Cardiac muscle cell (in vitro differentiated cells and primary cell): ENCODE measurements around the gene PER2. TPM values are rescaled to one million over a fixed set of nuclear protein-coding genes. Genes with fewer than 3 reads are reported as not detected.

Experiments
- DNase-seq, 2 donors: peaks; one replicate each; pipeline versions ENCODE4 v3.0.0 to v3.0.0-alpha.2; 2010 to 2017; ENCODE audit warnings: low read depth in 1 of 2, low spot score in 1 of 2
- H3K27ac ChIP-seq: fragments of 200-600 bp; sonication (generic); 2 replicates; pipeline ENCODE4 v1.5.1; 2016
- H3K27me3 ChIP-seq: fragments of 200-600 bp; sonication (generic); 2 replicates; pipeline ENCODE4 v1.6.0; 2016; ENCODE audit warnings: control low read depth
- H3K36me3 ChIP-seq: fragments of 200-600 bp; sonication (generic); 2 replicates; pipeline ENCODE4 v1.5.1; 2016; ENCODE audit warnings: control low read depth
- H3K4me1 ChIP-seq: fragments of 200-600 bp; sonication (generic); 2 replicates; pipeline ENCODE4 v1.8.1; 2017; ENCODE audit warnings: low read depth, mild to moderate bottlenecking, mixed run types
- H3K4me3 ChIP-seq: fragments of 200-600 bp; sonication (generic); 2 replicates; pipeline ENCODE4 v1.5.1; 2016; ENCODE audit warnings: mild to moderate bottlenecking
- H3K9me3 ChIP-seq: fragments of 200-600 bp; sonication (generic); 2 replicates; pipeline ENCODE4 v1.5.1; 2017; ENCODE audit warnings: low read depth, mild to moderate bottlenecking, control low read depth
- polyA plus RNA-seq: library from polyadenylated mRNA; unstranded; fragments of >200 nt; fragmentation: Nextera tagmentation; extraction: Ambion mirVana; gene quantifications from 2 replicates; pipeline ENCODE4 v1.2.1, GENCODE V29; 2016
- total RNA-seq: library from RNA; depleted of rRNA; stranded (reverse); fragments of >200 nt; gene quantifications from 2 replicates; pipeline ENCODE4 v1.2.3, GENCODE V29; 2016
- TF ChIP-seq, protein P1 (sequence below): IDR thresholded peaks from 2 replicates; pipeline ENCODE4 v1.5.1; 2012; ENCODE audit warnings: low read depth, mild to moderate bottlenecking, low read length

Gene PER2
- total and polyA plus RNA-seq, 2 experiments from 2014 or later: 1.4 to 3.9 TPM

DNA sequence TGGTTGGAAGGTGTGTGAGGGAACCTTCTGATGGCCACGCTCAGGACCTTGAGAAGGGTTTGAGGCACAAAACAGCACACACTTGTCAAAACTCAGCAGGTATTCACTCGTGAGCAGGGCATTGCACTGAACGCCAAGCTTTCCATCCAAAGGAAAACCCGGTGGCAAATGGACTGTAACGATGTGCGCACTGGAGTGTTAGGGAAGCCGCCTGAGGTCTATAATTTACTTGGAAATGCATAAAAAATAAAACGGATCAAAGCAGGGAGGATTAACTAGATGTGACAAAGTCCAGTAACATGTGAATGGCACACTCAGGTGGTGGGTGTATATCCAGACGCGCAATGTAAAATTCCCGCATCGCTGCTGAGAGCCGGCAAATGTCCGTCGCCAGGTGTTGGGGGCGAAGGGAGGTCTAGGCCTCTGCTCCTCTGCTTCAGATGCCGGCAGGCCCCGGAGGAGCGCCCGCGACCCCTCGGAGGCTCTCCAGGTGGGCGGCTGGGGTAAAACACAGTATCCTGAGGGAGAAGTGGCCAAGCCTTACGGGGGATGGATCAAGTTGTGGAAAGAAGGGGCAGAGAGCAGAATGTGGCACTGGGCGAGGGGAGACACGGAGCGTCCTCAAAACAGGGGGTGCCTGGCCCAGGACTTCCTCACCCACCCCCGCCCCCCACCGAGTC, 63.9 kb downstream of the PER2 start:
- Histone ChIP-seq H3K27me3 (no peaks in the 10 kb centered on the region), H3K4me3 (no peak overlapping the region), H3K9me3 (no peaks in the 10 kb centered on the region), H3K27ac (no peak overlapping the region), H3K4me1 (peaks cover 10% of the 10 kb centered on the region), H3K36me3 (no peaks in the 10 kb centered on the region)
- DNase-seq: no peak
- TF ChIP-seq, protein P1, sequence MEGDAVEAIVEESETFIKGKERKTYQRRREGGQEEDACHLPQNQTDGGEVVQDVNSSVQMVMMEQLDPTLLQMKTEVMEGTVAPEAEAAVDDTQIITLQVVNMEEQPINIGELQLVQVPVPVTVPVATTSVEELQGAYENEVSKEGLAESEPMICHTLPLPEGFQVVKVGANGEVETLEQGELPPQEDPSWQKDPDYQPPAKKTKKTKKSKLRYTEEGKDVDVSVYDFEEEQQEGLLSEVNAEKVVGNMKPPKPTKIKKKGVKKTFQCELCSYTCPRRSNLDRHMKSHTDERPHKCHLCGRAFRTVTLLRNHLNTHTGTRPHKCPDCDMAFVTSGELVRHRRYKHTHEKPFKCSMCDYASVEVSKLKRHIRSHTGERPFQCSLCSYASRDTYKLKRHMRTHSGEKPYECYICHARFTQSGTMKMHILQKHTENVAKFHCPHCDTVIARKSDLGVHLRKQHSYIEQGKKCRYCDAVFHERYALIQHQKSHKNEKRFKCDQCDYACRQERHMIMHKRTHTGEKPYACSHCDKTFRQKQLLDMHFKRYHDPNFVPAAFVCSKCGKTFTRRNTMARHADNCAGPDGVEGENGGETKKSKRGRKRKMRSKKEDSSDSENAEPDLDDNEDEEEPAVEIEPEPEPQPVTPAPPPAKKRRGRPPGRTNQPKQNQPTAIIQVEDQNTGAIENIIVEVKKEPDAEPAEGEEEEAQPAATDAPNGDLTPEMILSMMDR: no peak

DNA sequence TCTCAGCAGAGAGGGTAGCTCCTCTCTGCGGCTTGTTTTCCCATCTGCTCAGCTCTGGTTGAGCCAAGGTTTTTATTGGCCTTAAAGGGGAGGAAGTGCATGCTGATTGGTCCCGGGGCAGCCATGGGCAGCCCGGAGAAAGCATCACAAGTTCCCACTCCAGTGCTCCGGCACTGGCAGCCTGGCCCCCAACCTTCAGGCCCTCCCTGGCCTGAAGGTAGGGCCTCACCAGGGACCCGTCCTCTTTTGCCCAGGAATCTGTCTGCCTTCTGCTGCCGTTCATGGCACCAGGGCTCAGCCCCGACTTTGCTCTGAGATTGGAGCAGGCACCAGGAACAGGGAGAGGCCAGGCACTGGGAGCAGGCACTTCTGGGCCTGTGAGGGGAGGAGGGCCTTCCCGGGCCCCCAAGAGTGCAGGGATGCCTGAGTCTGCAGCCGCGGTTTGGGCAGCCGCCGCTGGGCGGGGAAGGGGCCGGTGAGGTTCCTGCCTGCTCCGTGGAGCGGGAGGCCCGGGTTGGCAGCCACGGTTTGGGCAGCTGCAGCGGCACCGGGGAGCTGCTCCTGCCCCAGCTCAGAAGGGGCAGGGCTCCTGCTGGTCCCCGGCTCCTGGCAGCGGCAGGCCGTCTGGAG, 67.4 kb downstream of the PER2 start:
- no peak overlapping the region for H3K27ac ChIP-seq
- TF ChIP-seq, protein P1: no peak
- H3K27me3 ChIP-seq: no peaks in the 10 kb centered on the region
- no peaks in the 10 kb centered on the region for H3K36me3 ChIP-seq
- DNase-seq: peak in 1 of 2 donors; percentile 30
- H3K4me1 ChIP-seq: no peaks in the 10 kb centered on the region
- no peak overlapping the region for H3K4me3 ChIP-seq
- H3K9me3 ChIP-seq: no peaks in the 10 kb centered on the region

DNA sequence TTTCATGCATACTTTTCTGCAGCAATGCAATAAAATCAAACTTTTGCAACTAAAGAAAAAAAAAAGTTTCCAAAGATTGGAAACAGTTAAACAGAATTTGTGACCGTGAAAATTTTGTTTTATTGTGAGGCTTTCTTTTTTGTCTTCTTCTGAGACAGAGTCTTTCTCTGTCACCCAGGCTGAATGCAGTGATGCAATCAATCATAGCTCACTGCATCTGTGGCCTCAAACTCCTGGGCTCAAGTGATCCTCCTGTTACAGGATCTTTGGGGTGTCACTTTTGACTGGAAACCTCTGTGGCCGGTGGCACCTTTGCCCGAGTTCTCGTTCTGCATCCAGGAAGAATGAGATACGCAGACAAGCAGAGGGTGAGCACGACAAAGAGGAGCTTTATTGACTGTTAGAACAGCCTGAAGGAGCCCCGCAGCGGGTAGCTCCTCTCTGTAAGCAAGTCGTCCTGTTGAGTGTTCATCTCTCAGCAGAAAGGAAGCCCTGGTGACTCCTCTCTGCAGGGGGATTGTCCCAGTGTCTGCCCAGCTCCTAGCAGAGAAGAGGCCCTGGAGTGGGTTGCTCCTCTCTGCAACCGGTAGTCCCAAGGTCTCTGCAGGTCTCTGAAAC, 68.0 kb downstream of the PER2 start:
- Histone ChIP-seq H3K27me3 (no peaks in the 10 kb centered on the region), H3K4me1 (no peaks in the 10 kb centered on the region), H3K36me3 (no peaks in the 10 kb centered on the region), H3K27ac (no peak overlapping the region), H3K4me3 (no peak overlapping the region), H3K9me3 (no peaks in the 10 kb centered on the region)
- no peak for DNase-seq
- TF ChIP-seq, protein P1: no peak

DNA sequence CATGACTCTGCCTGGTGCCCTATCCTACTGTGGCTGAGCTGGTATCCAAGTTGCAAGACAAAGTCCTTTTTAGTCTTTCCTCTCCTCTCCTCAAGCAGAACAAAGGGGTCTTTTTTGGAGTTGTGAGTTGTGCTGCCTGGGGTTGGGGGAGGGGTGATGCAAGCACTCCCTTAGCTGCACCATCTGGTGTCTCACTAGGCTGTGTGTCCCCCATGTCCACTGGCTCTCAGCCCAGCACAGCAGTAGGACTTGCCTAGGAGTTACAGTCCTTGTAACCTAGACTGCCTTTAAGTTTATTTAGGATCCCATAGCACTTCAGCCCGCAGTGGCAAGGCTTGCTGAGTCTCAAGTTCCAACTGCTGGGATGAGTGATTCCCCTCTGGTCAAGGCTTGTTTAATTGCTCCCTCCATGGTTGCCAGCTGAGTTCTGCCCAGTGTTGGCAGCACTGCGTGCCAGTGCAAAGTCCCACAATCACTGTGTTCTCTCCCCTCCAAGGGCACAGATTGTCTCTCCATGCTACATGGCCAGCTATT, 71.7 kb downstream of the PER2 start:
- H3K4me3 ChIP-seq: no peak overlapping the region
- TF ChIP-seq, protein P1: no peak
- no peaks in the 10 kb centered on the region for H3K27me3 ChIP-seq
- H3K27ac ChIP-seq: no peak overlapping the region
- no peaks in the 10 kb centered on the region for H3K4me1 ChIP-seq
- no peaks in the 10 kb centered on the region for H3K36me3 ChIP-seq
- no peak for DNase-seq
- no peaks in the 10 kb centered on the region for H3K9me3 ChIP-seq

DNA sequence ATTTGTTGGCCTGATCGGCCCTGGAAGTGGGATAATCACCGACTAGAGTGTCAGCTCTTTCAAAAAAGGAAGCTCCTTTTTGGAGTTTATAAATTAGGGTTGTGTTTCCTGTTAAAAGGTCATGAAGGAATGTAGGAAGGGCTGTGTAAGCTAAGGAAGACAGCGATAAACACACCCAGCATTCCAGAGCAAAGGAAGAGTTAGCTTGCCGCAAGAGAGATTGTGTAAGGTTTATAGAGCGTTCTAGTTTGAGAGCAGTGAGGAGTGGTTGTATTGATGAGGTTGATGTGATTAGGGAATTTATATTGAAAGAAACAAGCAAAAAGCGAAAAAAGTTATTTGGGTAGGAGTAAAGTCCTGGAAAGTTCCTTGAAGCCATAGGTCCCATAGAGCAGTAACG, 81.4 kb downstream of the PER2 start:
- TF ChIP-seq, protein P1: no peak
- no peak overlapping the region for H3K4me3 ChIP-seq
- DNase-seq: no peak
- no peak overlapping the region for H3K27ac ChIP-seq
- H3K36me3 ChIP-seq: no peaks in the 10 kb centered on the region
- no peaks in the 10 kb centered on the region for H3K9me3 ChIP-seq
- H3K4me1 ChIP-seq: peaks cover 6% of the 10 kb centered on the region
- peaks cover 40% of the 10 kb centered on the region for H3K27me3 ChIP-seq
